GM12891 (cell line): ENCODE measurements around the gene SCAPER.

Source experiments
- PAX5 ChIP-seq: IDR thresholded peaks from 2 replicates; pipeline ENCODE4 v1.6.1; 2011; ENCODE audit warnings: low read length, moderate library complexity, mild to moderate bottlenecking; ENCODE audit not compliant: insufficient read depth, severe bottlenecking
- POLR2A ChIP-seq: IDR thresholded peaks from 2 replicates; pipeline ENCODE4 v1.6.1; 2011; ENCODE audit warnings: low read depth, low read length, control low read depth
- POLR2AphosphoS5 ChIP-seq: IDR thresholded peaks from 2 replicates; pipeline ENCODE4 v1.6.1; 2011; ENCODE audit warnings: low read depth, low read length, control low read depth
- POU2F2 ChIP-seq: IDR thresholded peaks from 2 replicates; pipeline ENCODE4 v1.6.1; 2011; ENCODE audit warnings: low read depth, mild to moderate bottlenecking, control low read depth, low read length, moderate library complexity
- SPI1 ChIP-seq: IDR thresholded peaks from 2 replicates; pipeline ENCODE4 v1.6.1; 2011; ENCODE audit warnings: low read depth, low read length, control low read depth
- TAF1 ChIP-seq: IDR thresholded peaks from 2 replicates; pipeline ENCODE4 v1.6.1; 2011; ENCODE audit warnings: low read depth, low read length, control low read depth

GRCh38 chr15:76346669-76347481 lies 558.3 kb downstream of the SCAPER start:
- no peak for TF ChIP-seq POLR2A
- no peak for TF ChIP-seq TAF1
- TF ChIP-seq POLR2AphosphoS5: no peak
- no peak for TF ChIP-seq SPI1
- TF ChIP-seq PAX5: no peak
- no peak for TF ChIP-seq POU2F2
